OCI-M2 (cell line): Measurements from ENCODE around the gene ANKH.
"Not testable (repeated sequence)": the region's sequence is repeated elsewhere in the genome, so short reads cannot be mapped to it uniquely, and the experiment has no call there.

Experiments
- DNase-seq: peaks from one replicate; lab custom pipeline; 2025; ENCODE audit not compliant: unreplicated experiment; lab: John Stamatoyannopoulos, UW

Gene ANKH

GRCh38 chr5:14871214-14872069 is at the start of gene ANKH:
Gene ANKH (minus strand): TSS chr5:14871778. CDS start chr5:14871447, 331 bp downstream.
- no peak for DNase-seq

DNA sequence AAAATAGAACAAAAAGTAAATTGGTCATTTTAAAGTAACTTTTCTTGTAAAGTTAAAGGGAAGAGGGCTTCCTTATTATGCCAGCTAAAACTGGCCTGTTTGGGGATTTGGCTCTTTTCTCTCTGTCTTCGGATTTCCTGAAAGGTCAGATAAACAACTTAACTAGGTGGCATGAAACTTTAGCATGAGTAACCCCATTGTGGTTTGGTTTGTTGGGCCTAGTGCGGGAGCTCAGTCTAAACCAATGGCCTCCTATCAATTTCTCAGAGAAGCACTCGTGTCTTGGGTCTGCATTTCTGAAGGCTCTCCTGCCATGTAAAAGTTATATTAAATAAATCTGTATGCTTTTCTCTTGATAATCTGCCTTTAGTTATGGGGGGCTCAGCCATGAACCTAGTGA is 48.5 kb upstream of the ANKH start:
- DNase-seq = no peak

GRCh38 chr5:14919106-14919505 is 47.5 kb upstream of the ANKH start:
- not testable (repeated sequence) for DNase-seq

DNA sequence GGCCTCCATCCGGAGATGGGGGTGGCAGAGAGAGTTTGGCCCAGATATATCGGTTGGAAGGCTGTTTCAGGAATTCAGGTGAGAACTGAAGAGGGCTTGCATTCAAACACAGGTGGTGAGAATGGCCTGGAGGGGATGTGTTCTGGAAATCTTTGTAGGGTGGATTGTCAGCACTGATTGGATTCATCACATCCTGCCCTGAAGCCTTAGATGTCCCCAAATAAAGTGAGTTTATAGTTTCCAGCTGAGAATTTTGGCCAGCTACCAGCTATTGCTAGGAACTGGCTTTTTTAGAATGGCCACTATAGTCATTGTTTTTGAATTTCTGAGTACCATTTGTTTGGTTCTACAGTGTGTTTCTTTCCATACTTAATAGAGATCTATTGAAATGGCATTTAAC is 46.1 kb upstream of the ANKH start:
- no peak for DNase-seq

GRCh38 chr5:14915291-14915952 is 43.8 kb upstream of the ANKH start:
- no peak for DNase-seq

DNA sequence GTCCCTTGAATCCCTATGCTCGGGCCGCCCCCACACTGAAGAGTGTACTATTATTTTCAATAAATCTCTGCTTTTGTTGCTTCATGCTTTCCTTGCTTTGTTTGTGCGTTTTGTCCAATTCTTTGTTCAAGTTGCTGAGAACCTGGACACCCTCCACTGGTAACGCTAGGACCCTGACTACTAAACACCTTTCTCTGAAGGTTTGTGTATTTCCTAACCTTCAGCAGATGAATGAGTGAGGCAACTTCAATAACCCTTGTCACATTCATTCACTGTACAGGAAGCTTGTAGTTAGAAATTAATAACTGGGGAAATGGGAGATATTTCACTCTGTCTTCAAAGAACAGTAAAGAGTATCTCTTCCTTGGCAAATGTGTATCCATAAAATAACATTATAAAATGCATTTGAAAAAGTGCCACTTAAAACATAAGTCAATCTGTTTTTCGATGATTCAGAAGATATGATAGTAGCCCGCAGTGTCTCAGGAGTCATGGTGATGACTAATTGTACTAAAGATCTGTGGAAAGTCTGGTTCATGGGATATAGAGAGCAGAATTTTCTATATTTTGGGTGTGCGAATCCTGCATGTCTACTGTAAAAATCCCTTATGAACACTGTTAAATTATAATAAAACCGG is 43.2 kb upstream of the ANKH start:
- DNase-seq = no peak

DNA sequence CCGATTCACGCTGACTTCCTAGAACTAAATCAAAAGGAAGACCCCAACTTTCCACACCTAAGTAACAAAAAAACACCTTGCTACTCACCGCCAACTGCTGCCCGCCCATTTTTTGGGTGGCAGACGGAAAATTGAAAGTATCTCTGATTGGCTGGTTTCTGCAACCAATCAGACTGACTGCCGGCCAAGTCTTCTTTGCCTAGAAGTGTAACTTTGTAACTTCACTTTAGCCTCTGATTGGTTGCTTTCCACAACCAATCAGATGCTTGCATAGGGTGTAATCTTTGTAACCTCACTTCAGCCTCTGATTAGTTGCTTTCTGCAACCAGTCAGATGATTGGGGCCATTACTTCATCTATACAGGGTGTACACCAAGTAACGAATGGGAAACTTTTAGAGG is 42.6 kb upstream of the ANKH start:
- DNase-seq = no peak

- no peak for DNase-seq
Measured at GRCh38 chr5:14913096-14913495, 41.5 kb upstream of the ANKH start.

DNA sequence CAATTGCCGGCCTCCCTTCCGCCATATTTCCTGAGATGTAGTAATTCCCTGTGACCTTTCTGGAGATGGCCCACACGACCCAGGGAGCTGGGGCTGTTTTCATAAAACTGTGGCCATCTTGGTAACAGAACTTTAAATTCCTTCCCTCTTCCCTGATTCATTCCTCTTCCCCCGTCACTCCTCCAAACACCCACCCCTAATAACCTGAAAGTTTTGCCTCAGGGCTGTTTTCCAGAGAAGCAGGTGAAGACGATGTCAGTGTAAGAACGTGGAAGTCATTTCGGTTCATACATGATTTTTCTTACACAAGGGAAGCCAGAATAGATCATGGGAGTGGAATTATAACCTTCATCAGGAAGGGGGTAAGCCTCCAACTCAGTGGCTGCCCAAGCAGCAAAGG is 40.6 kb upstream of the ANKH start:
- DNase-seq = no peak

DNA sequence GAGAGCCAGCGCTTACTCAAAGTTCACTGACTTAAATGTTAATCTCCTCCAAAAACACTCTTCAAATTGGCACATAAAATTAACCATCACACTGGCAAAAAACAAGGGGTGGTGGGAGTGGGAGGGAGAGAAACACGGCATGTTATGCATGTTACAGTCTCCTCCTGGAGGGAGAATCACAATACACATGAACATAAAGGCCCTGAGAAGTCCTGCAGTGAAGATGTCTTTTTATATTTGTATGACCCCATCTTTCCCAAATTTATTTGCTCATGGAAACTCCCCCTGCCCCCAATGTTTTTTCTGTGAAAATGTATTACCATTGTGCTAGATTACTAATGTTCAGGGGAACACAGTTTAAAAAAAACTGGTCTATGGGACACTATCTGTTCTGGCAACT is 37.8 kb upstream of the ANKH start:
- no peak for DNase-seq

- DNase-seq = no peak
Measured at GRCh38 chr5:14908172-14908571, 36.6 kb upstream of the ANKH start.

- DNase-seq = no peak
Measured at GRCh38 chr5:14906628-14907027, 35.0 kb upstream of the ANKH start.

- DNase-seq = no peak
Measured at GRCh38 chr5:14902826-14903560, 31.4 kb upstream of the ANKH start.

DNA sequence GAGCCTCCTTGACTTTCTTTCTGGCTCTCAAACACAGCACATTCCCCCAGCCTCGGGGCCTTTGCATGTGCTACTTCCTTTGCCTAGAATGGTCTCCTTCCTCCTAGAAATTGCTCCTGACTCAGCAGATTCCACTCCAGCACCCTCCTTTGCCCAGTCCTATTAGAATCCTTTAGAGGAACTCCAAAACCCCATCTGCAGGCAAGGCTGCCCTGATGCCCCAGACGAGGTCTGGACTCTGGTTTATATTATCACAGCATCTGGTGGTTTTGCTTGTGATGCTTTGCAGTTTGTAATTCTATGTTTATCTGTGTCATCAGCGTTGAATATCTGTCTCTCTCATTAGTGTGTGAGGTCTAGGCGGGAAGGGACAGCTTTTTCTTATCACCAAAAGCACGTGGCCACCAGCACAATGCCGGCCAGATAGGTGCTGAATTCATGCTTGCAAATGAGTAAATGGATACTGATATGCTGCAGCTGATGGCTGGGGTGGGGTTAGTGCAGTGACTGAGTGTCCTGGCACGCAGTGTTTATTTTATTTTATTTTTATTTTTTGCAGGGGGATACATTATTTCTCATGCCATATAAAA is 30.0 kb upstream of the ANKH start:
- no peak for DNase-seq

GRCh38 chr5:14900693-14901461 is 29.3 kb upstream of the ANKH start:
- no peak for DNase-seq

GRCh38 chr5:14896131-14896530 is 24.6 kb upstream of the ANKH start:
- no peak for DNase-seq

DNA sequence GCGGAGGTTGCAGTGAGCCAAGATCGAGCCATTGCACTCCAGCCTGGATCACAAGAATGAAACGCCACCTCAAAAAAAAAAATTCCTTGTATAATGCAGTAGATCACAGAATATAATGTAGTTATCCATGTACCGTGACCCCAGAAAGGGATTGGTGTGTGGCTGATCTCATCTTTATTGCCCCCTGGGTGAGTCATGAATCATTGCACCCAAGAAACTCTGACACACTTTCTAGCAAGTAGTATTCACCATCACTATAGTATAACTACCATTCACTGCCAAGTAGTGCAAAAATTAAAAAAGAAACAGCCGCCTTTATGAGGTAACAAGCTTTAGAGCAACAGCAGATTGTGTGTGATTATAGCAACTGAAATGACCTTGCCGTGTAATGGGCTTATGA is 23.7 kb upstream of the ANKH start:
- DNase-seq = no peak

- no peak for DNase-seq
Measured at GRCh38 chr5:14894748-14895147, 23.2 kb upstream of the ANKH start.

DNA sequence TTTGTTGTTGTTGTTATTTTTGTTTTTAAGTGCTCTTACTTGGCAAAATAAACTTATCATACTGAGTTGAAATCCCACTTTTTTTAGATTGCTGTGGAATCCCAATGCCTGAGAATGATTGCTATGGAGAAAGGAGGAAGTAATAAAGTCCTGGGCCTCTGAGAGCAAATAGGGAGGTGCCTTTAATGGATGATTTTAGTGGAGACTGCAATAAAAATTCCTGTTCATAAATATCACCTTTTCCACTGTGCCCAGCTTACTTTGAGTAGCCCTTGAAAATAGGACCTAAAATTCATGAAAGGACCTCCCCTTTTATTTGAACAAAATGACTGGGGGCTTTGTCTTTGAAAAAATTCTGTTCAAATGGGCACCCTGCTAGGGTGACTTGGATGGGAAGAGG is 21.8 kb upstream of the ANKH start:
- DNase-seq = no peak

DNA sequence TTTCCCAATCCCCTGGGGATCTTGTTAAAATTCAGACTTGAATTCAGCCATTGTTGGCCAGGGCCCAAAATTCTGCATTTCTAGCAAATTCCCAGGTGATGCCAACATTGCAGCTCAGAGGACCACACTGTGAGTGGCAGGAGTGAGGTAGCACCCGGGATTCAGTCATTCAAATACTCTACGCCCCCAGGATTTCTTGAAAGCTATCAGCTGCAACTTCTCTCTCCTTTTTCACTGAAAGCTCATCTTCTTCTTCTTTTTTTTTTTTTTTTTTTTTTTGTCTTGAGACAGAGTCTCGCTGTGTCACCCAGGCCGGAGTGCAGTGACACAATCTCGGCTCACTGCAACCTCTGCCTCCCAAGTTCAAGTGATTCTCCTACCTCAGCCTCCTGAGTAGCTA is 19.3 kb upstream of the ANKH start:
- DNase-seq = no peak
